Measurements from ENCODE around the gene SGPL1. TPM values are rescaled to one million over a fixed set of nuclear protein-coding genes. Genes with fewer than 3 reads are reported as not detected.

SGPL1 gene
- total and polyA plus RNA-seq, 10 of the 15 experiments (the other 5 are each of a cell fraction or from before 2014, with no cell fraction given) = 4.9 to 20.7 (median 10.6) TPM

- ChIA-PET RAD21 (ENCODE audit: unreplicated experiment) (no interaction called here), CTCF (interaction anchor here (0.6 kb wide), 1 partner anchor 137 kb away, joined by 3 read pairs; no protein-coding TSS in a partner anchor), POLR2A (no interaction called here), SMC1A (ENCODE audit: uncharacterized antibody, unreplicated experiment) (interaction anchor here (0.8 to 1.8 kb wide), 2 partner anchors 15 to 34 kb away, joined by 3 to 5 read pairs; no protein-coding TSS in a partner anchor)
- no peak for TF ChIP-seq CTCF (IDR thresholded peaks at IDR 0.05 in 2 of 3, conservative IDR thresholded peaks at IDR 0.05 in 1 of 3; ENCODE audit: control insufficient read depth in 2 of 3, extremely low read depth in 1 of 3, insufficient read depth in 1 of 3, low read depth in 3 of 3, low read length in 3 of 3)
- TF ChIP-seq ZBTB4 (CRISPR knock-in tag; IDR thresholded peaks at IDR 0.05) = no peak
- TF ChIP-seq RELA (IDR thresholded peaks at IDR 0.05; ENCODE audit: borderline replicate concordance, partially characterized antibody) = no peak
- TF ChIP-seq JUNB (IDR thresholded peaks at IDR 0.05) = no peak
- no peak for TF ChIP-seq BMI1 (IDR thresholded peaks at IDR 0.05; ENCODE audit: borderline replicate concordance)
- no peak for TF ChIP-seq TAF1 (IDR thresholded peaks at IDR 0.05; ENCODE audit: borderline replicate concordance, low read depth, low read length)
- TF ChIP-seq NKRF (conservative IDR thresholded peaks at IDR 0.05) = no peak
- no peak for TF ChIP-seq ATF7 (IDR thresholded peaks at IDR 0.05; ENCODE audit: low read depth)
- TF ChIP-seq E4F1 (IDR thresholded peaks at IDR 0.05; ENCODE audit: borderline replicate concordance, partially characterized antibody) = no peak
- no peak for TF ChIP-seq RUNX3 (IDR thresholded peaks at IDR 0.05; ENCODE audit: low read length)
- H3K9ac ChIP-seq (ENCODE audit: control insufficient read depth, insufficient read depth, low read length) = no peak overlapping the region
- H3K4me3 ChIP-seq = no peak overlapping the region
- intact Hi-C loops (cut with micrococcal nuclease; ENCODE audit: unreplicated experiment) (no loop called here), in situ Hi-C loops (cut with MboI) (no loop called here)
- 98% methylated on average over 5 of the region's 5 CpGs for WGBS (ENCODE audit: insufficient coverage, insufficient replicate concordance, low lambda C conversion rate, missing lambda C conversion rate)
- H3K9me3 ChIP-seq (replicated peaks; ENCODE audit: control insufficient read depth, insufficient read depth, low read length) = peaks cover 3% of the 10 kb centered on the region; the same call in 1 of the 3 replicates
- ATAC-seq = no peak
- no peaks in the 10 kb centered on the region for H4K20me1 ChIP-seq (ENCODE audit: control insufficient read depth, insufficient read depth)
- H3K79me2 ChIP-seq (ENCODE audit: control insufficient read depth, insufficient read depth, low read length) = no peaks in the 10 kb centered on the region
- H3K27me3 ChIP-seq (replicated peaks in 1 of 2; ENCODE audit: control insufficient read depth in 2 of 2, insufficient read depth in 2 of 2, low read length in 1 of 2) = no peaks in the 10 kb centered on the region
- no peak overlapping the region for H3K27ac ChIP-seq (ENCODE audit: control insufficient read depth, insufficient read depth)
- no peak overlapping the region for H2AFZ ChIP-seq (ENCODE audit: control insufficient read depth, low read depth, low read length)
- no TSS peak for BruUV-seq (replicated peaks)
- no peak for DNase-seq (ENCODE audit: low read depth, low spot score)
- H3K4me2 ChIP-seq (ENCODE audit: control insufficient read depth, insufficient read depth) = no peak overlapping the region
- H3K36me3 ChIP-seq (ENCODE audit: control insufficient read depth in 2 of 2, insufficient read depth in 2 of 2, low read length in 1 of 2) = no peaks in the 10 kb centered on the region
- FAIRE-seq = no peak
- H3K4me1 ChIP-seq (ENCODE audit: control insufficient read depth, insufficient read depth, low read length) = no peaks in the 10 kb centered on the region
Measured at GRCh38 chr10:70834021-70834420, 18.3 kb downstream of the SGPL1 start.

Measured in GM12878 (cell line).